AG04449 (cell line): Measurements from ENCODE around the gene SGCE.

Source experiments
- CTCF ChIA-PET: fragments of 350-600 bp; formaldehyde crosslinking; extraction: SDS; loops from one replicate; lab custom pipeline; 2021; ENCODE audit warnings: antibody characterized with exemption; lab: Yijun Ruan, JAX
- POLR2A ChIA-PET: fragments of 400-600, 350-600 bp; formaldehyde crosslinking; extraction: SDS; loops from one replicate; lab custom pipeline; 2020; ENCODE audit warnings: antibody characterized with exemption, inconsistent platforms; lab: Yijun Ruan, JAX
- DNase-seq: peaks from one replicate; pipeline ENCODE4 v3.0.0-alpha.2; 2010; ENCODE audit warnings: low read depth, low spot score
- H3K4me3 ChIP-seq: 2 replicates; pipeline ENCODE4 v1.5.1; 2011; ENCODE audit warnings: low read depth, mild to moderate bottlenecking, control low read depth, low read length
- TF ChIP-seq, protein P1 (sequence below): IDR thresholded peaks from one replicate; pipeline ENCODE4 v1.5.1; 2011; ENCODE audit warnings: mild to moderate bottlenecking, moderate library complexity, low read length, control low read depth, inconsistent platforms; ENCODE audit not compliant: insufficient read depth; ENCODE audit errors: missing control alignments

Gene SGCE

DNA sequence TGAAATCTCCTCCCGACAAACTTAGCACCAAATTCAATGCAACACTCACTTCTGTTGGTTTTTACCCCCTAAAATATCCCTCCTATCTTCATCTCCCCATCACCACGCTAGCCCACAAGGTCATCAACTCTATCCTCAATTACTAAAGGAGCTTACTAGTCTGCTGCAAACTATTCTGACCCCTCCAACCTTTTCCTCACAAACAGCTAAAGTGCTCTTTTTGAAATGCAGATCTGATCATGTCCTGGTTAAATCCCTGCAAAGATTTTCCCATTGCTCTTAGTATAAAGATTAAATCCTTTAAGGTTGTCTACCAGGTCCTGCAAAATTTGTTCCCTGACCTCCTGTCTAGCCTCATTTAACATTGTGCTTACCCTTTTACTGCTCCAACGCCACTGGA is 8.6 kb downstream of the SGCE start:
- ChIA-PET POLR2A (no interaction called here), CTCF (interaction anchor here (1.1 to 1.9 kb wide), 2 partner anchors 8 to 9 kb away, joined by 4 read pairs; partner anchors contain the start of gene SGCE)
- H3K4me3 ChIP-seq: no peak overlapping the region
- no peak for DNase-seq
- TF ChIP-seq, protein P1, sequence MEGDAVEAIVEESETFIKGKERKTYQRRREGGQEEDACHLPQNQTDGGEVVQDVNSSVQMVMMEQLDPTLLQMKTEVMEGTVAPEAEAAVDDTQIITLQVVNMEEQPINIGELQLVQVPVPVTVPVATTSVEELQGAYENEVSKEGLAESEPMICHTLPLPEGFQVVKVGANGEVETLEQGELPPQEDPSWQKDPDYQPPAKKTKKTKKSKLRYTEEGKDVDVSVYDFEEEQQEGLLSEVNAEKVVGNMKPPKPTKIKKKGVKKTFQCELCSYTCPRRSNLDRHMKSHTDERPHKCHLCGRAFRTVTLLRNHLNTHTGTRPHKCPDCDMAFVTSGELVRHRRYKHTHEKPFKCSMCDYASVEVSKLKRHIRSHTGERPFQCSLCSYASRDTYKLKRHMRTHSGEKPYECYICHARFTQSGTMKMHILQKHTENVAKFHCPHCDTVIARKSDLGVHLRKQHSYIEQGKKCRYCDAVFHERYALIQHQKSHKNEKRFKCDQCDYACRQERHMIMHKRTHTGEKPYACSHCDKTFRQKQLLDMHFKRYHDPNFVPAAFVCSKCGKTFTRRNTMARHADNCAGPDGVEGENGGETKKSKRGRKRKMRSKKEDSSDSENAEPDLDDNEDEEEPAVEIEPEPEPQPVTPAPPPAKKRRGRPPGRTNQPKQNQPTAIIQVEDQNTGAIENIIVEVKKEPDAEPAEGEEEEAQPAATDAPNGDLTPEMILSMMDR: no peak

DNA sequence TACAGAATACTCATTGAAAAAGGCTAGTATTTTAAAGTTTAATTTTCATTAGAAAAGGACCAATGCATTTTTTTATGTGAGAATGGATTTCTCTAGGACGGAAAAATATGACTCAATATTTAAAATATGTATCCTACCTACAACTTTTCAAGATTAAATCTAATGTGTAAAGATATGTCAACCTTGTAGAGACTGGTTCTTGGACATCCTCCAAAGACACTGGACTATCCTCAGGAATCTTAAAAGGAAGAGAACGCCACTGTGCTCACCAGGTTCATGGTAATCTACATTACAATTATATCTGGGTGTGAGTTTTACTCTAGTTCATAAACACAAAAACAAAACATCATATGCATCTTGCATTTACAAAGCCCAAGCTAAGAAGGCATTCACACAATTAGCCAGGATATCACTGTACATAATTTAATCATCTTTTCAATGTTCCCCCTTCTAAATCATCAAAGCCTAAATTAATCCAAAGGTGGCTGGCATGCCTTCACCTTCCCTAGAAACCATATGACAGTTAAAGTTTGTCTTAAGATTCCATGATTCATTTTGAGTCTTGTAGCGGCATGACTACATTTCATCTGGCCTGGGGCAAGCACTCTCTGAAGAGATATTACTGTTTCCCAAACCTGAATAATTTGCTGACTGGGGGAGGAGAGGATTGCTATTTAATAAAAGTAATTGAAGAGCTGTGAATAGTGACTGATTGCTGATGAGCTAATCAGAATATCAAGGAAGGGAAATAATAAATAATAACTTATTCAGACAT is 12.0 kb downstream of the SGCE start:
- TF ChIP-seq, protein P1: no peak
- H3K4me3 ChIP-seq: no peak overlapping the region
- ChIA-PET POLR2A (no interaction called here), CTCF (interaction anchor here (1.7 to 2.3 kb wide), 2 partner anchors 12 to 194 kb away, joined by 4 to 13 read pairs; partner anchors contain the start of gene SGCE)
- DNase-seq: no peak

DNA sequence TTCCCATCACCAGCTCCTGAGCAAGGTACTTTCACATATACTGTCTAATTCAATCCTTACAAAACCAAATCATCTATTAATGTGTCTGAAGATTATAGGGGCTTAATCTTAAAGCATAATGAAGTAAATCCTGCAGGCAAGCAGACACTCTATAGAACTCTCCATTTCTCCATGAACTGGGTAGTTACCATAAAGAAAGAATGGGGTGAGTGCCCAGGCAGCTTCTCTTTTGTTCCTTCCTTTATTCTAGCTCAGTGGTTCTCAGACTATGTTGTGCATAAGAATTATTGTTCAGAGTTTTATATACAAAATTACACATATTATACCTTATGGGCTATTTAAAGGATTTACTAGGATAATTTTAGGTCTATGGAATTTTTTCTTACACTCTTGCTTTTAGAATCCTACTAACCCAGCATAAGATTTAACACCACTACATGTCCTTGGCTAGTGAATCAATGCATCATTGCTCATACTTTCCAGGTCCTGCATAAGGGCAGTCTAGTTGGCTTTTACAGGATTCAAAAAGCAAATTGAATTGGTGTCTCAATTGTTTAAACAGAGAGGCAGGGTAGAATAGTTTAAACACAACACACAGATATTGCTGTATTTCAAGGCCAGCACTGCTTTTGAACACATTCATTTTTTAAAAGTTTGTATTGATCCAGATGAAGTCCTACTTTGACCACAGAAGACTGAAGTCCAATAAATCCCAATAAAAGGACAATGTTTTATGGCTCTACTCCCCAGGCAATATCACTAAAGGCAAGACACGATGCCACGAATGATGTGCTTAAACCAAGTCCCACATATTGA is 12.9 kb downstream of the SGCE start:
- H3K4me3 ChIP-seq: no peak overlapping the region
- CTCF ChIA-PET: interaction anchor here (1.1 to 3.0 kb wide), 2 partner anchors 10 to 13 kb away, joined by 4 to 21 read pairs; partner anchors contain the start of gene SGCE
- no peak for DNase-seq
- TF ChIP-seq, protein P1: no peak
- POLR2A ChIA-PET: no interaction called here

DNA sequence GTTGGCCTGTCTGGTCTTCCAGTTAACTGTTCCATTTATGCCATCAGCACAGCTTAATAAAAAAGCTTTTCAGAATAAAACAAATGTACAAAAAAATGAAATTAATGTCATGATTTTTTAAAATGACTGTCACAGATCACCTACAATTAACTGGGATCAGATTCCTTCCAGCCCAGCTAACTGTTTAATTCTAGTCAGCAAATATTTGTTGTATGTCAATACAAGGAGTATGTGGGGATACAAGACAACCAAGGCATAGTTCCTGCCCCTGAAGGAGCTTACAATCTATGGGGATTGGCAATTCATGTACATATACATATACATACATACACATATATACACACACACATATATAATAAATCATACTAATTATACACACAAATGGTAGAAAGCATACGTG is 16.5 kb downstream of the SGCE start:
- CTCF ChIA-PET: interaction anchor here (0.6 to 1.2 kb wide), 3 partner anchors 16 to 399 kb away, joined by 3 to 4 read pairs (median 3); no protein-coding TSS in a partner anchor
- no peak for DNase-seq
- no peak overlapping the region for H3K4me3 ChIP-seq
- POLR2A ChIA-PET: no interaction called here
- TF ChIP-seq, protein P1: no peak

DNA sequence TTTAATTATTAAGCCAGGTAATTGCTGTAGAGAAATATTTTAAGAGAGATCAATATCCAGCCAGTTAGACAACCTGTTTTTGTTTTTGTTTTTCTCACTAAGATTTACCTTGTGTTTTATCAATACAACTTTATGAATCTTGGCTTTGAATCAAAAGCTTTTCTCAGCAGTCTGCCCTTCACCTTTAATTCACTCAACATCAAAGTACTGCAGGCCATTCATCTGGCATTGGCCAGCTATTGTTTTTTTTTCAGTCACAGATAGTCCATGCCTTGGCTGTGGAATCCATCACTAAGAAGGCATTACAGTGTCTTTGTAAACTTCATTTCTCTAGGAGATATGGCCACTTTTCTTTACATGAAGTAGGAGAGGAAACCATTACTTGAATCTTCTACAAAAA is 20.2 kb downstream of the SGCE start:
- H3K4me3 ChIP-seq: no peak overlapping the region
- TF ChIP-seq, protein P1: no peak
- POLR2A ChIA-PET: no interaction called here
- no peak for DNase-seq
- CTCF ChIA-PET: no interaction called here

DNA sequence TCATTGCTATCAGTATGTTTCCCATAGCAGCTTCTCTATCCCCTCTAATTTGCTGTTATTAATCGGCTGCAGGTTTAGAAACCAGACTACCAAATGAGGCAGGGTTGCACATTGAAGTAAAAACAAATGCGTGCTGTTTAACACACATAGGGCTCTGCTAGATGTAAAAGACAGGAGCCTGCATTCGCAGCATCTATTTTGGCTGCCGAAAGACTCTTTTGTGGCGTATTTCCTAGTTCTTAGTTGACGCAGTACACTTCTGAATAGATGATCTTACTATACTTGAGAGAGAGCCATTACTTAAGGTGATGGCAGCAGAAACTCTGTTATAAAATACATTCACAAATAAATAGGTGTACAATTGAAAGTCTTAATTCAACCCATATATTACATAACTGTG is 21.4 kb downstream of the SGCE start:
- no peak for DNase-seq
- TF ChIP-seq, protein P1: no peak
- CTCF ChIA-PET: interaction anchor here (0.8 kb wide), 1 partner anchor 17 kb away, joined by 3 read pairs; no protein-coding TSS in a partner anchor
- H3K4me3 ChIP-seq: no peak overlapping the region
- POLR2A ChIA-PET: no interaction called here
